Medulla oblongata (tissue), 1 donor: Measurements from ENCODE around the gene CASTOR1.
A peak's percentile ranks its signal among the peaks of the same experiment; 100 is the strongest.

ENCODE experiments used
- DNase-seq: peaks from one replicate; pipeline ENCODE4 v3.0.0-alpha.2; 2015; ENCODE audit errors: extremely low spot score

CASTOR1 gene

GRCh38 chr22:30297991-30298701 lies 8.8 kb upstream of the CASTOR1 start:
- DNase-seq = no peak

GRCh38 chr22:30297276-30297990 lies 8.1 kb upstream of the CASTOR1 start:
- no peak for DNase-seq

- DNase-seq = no peak
Observed at GRCh38 chr22:30296833-30297232, 7.5 kb upstream of the CASTOR1 start.

- no peak for DNase-seq
Observed at GRCh38 chr22:30296324-30296723, 7.0 kb upstream of the CASTOR1 start.

- DNase-seq = no peak
Observed at GRCh38 chr22:30295576-30295975, 6.3 kb upstream of the CASTOR1 start.

- DNase-seq = no peak
Observed at GRCh38 chr22:30294830-30295229, 5.5 kb upstream of the CASTOR1 start.

GRCh38 chr22:30294066-30294465 lies 4.8 kb upstream of the CASTOR1 start:
- no peak for DNase-seq

GRCh38 chr22:30293026-30293425 lies 3.7 kb upstream of the CASTOR1 start:
- DNase-seq = no peak

- DNase-seq = no peak
Observed at GRCh38 chr22:30292069-30292970, 3.0 kb upstream of the CASTOR1 start.

GRCh38 chr22:30291058-30291892 lies 2.0 kb upstream of the CASTOR1 start:
- peak; percentile 87 for DNase-seq

- no peak for DNase-seq
Observed at GRCh38 chr22:30290342-30291057, 1.2 kb upstream of the CASTOR1 start.

GRCh38 chr22:30289980-30290313 lies 642 bp upstream of the CASTOR1 start:
- DNase-seq = no peak

GRCh38 chr22:30288419-30289140 lies 725 bp downstream of the CASTOR1 start:
- no peak for DNase-seq

- peak; percentile 89 for DNase-seq
Observed at GRCh38 chr22:30287648-30288418, 1.5 kb downstream of the CASTOR1 start.

GRCh38 chr22:30286813-30287647 lies 2.3 kb downstream of the CASTOR1 start:
- no peak for DNase-seq

- no peak for DNase-seq
Observed at GRCh38 chr22:30286331-30286730, 3.0 kb downstream of the CASTOR1 start.

GRCh38 chr22:30285846-30286200 lies 3.5 kb downstream of the CASTOR1 start:
- no peak for DNase-seq

GRCh38 chr22:30285176-30285845 lies 4.0 kb downstream of the CASTOR1 start:
- no peak for DNase-seq
